ENCODE results near the gene WIPI1.
"Not testable (repeated sequence)": the region's sequence is repeated elsewhere in the genome, so short reads cannot be mapped to it uniquely, and the experiment has no call there.

The WIPI1 gene

DNA sequence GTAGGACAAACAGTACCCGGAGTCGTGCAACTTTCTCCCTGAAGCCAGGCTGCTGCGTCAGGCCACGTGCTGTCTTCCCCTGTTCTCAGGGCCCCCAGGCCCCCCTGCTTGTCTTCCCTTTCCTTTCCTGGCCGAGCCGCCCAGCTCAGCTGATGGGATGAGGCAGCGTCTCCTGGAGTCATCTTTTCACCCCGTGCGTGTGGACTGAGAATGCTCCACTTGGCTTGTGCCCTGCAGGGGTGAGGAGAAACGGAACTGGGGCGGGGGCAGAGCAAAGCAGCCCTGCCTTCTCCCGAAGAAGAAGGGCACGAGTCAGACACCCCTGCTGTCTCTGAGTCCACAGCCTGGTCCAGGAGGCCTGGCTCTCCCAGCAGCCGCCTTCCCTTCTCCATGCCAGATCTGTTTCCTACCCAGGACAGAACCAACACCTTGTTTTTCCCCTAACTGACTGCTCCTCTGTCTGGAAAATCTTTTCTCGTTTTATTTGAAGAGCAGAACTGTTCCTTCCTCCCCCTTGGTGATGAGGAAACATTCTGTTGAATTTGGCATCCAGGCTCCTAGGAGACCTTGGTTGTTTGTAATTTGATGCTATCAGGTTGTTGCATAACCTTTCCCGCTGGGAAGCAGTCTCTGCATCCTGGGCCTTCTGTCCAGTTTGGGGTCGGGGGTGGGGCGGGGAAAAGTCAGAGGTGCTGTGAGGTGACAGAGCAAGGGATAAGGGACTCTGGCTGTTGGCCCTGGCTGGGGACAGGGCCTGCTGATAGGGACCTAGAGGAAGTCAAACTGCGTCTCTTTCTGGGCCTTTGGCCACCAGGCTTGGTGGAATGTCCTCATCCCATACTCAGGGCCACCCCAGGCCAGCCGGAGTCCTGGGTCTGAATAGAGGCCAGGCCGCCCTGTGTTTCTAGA lies 78.8 kb downstream of the WIPI1 start:
- H3K4me3 ChIP-seq, result peak overlapping the region; percentile 38
- H3K27ac ChIP-seq, result no peak overlapping the region
- H3K9me3 ChIP-seq (ENCODE audit: low read depth, low read length), result no peaks in the 10 kb centered on the region
- DNase-seq (ENCODE audit: low read depth, low spot score), result no peak
- TF ChIP-seq EZH2 (IDR thresholded peaks at IDR 0.05) (no peak), FOXP2 (optimal IDR thresholded peaks at IDR 0.05; ENCODE audit: control extremely low read depth, extremely low read length, insufficient read depth) (no peak), POLR2AphosphoS5 (IDR thresholded peaks at IDR 0.05; ENCODE audit: borderline replicate concordance, low read depth, low read length) (no peak)
- H3K36me3 ChIP-seq (ENCODE audit: insufficient read depth, low read length), result no peaks in the 10 kb centered on the region
- no peak overlapping the region for H3K9ac ChIP-seq (ENCODE audit: insufficient read length)

DNA sequence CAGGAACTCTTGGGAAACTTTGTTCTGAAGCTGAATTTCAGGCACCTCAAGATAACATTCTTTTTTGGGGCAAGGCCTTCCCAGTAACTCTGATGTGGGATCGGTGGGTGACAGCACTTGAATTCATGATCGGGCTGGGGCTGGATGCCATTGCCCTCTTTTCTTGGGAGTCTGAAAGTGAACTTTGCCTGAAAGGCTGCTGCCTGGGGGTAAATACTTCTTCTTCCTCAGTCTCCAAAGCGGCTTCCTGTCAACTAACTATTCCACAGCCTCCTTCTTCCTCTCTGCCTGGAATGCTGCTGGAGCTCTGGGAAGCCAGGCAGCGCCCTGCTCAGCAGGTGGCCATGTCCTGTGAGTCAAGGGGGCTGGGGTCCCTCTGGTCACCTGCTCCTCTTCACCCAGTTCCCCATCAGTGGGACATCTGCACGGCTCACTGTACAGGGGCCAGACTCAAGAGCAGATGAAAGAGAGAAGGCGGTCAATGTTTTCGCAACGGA lies 79.5 kb downstream of the WIPI1 start:
- Histone ChIP-seq H3K27ac (no peak overlapping the region), H3K36me3 (ENCODE audit: insufficient read depth, low read length) (no peaks in the 10 kb centered on the region), H3K4me3 (peak overlapping the region; percentile 38), H3K9ac (ENCODE audit: insufficient read length) (no peak overlapping the region), H3K9me3 (ENCODE audit: low read depth, low read length) (no peaks in the 10 kb centered on the region)
- TF ChIP-seq POLR2AphosphoS5 (IDR thresholded peaks at IDR 0.05; ENCODE audit: borderline replicate concordance, low read depth, low read length) (no peak), EZH2 (IDR thresholded peaks at IDR 0.05) (no peak), FOXP2 (optimal IDR thresholded peaks at IDR 0.05; ENCODE audit: control extremely low read depth, extremely low read length, insufficient read depth) (no peak)
- DNase-seq (ENCODE audit: low read depth, low spot score), result no peak

DNA sequence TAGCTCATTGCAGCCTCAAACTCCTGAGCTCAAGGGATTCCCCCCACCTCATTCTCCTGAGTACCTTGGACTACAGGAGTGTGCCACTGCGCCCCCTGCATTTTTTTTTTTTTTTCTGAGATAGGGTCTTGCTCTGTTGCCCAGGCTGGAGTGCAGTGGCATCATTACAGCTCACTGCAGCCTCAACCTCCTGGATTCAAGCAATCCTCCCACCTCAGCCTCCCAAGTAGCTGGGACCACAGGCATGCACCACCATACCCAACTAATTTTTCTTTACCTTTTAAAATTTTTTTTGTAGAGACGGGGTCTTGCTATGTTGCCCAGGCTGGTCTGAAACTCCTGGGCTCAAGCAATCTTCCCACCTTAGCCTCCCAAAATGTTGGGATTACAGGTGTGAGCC lies 81.1 kb downstream of the WIPI1 start:
- H3K9me3 ChIP-seq (ENCODE audit: low read depth, low read length); DNase-seq (ENCODE audit: low read depth, low spot score); H3K27ac ChIP-seq; H3K4me3 ChIP-seq; H3K9ac ChIP-seq (ENCODE audit: insufficient read length); H3K36me3 ChIP-seq (ENCODE audit: insufficient read depth, low read length): not testable (repeated sequence)

DNA sequence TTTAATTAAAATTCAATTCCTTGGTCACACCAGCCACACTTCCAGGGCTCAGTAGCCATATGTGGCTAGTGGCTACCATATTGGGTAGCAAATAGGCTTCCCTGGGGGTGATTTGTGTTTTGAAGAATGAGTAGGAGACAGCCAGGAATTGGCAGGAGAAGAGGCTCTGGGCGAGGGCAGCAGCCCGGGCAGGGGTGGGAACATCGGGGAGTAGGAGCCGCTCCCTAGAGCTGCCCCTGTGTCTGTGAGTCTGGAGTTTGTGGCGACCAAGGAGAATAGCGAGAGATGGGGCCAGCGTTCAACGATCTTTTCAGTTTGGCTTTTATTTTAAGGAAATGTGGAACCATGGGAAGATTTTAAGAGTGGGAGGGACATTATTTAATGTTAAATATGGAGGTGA lies 81.7 kb downstream of the WIPI1 start:
- Histone ChIP-seq H3K9me3 (ENCODE audit: low read depth, low read length) (no peaks in the 10 kb centered on the region), H3K9ac (ENCODE audit: insufficient read length) (no peak overlapping the region), H3K36me3 (ENCODE audit: insufficient read depth, low read length) (no peaks in the 10 kb centered on the region), H3K4me3 (no peak overlapping the region), H3K27ac (no peak overlapping the region)
- TF ChIP-seq FOXP2 (optimal IDR thresholded peaks at IDR 0.05; ENCODE audit: control extremely low read depth, extremely low read length, insufficient read depth) (no peak), POLR2AphosphoS5 (IDR thresholded peaks at IDR 0.05; ENCODE audit: borderline replicate concordance, low read depth, low read length) (no peak), EZH2 (IDR thresholded peaks at IDR 0.05) (no peak)
- DNase-seq (ENCODE audit: low read depth, low spot score), result no peak

Data from SK-N-MC (cell line).